ENCODE results near the gene ABCG1.

DNA sequence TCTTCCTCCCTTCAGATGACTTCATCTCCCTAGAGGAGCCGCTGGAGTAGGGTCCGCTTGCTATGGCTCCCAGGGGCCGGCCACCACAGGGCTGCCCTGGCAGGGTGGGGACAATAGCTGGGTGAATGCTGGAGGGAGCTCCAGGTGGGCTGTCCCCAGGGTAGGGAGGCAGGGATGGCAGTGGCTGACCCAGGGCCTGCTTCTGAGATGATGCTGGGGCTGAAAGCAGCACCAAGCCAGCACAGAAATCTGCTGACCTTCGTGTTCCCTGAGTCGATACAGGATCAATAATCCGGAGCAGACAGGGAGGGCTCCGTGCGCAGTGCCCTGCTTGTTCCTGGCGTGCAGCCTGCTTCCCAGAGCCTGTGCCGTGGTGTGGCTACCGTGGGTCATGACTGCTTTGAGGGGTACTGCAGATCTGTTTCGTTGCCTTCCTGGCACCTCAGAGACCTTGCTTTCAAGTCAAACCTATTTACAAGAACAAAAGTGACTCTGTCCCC is 62.3 kb downstream of the ABCG1 start:
- TF ChIP-seq POLR2A (IDR thresholded peaks at IDR 0.05; ENCODE audit: low read length) (no peak), GATA1 (IDR thresholded peaks at IDR 0.05; ENCODE audit: low read depth, low read length) (no peak)
